Mesendoderm (in vitro differentiated cells): ENCODE results near the gene PKP2.

Experiments
- DNase-seq: peaks from one replicate; pipeline ENCODE4 v3.0.0; 2013
- H2AK5ac ChIP-seq: 2 replicates; pipeline ENCODE4 v1.6.1; 2013; ENCODE audit warnings: low read length, inconsistent platforms
- H2BK120ac ChIP-seq: 2 replicates; pipeline ENCODE4 v1.6.1; 2013; ENCODE audit warnings: low read depth, mild to moderate bottlenecking, low read length, moderate library complexity, mixed read lengths
- H2BK15ac ChIP-seq: replicated peaks from 2 replicates; pipeline ENCODE4 v1.6.1; 2013; ENCODE audit warnings: low read depth, mild to moderate bottlenecking, moderate library complexity
- H2BK5ac ChIP-seq: 2 replicates; pipeline ENCODE4 v1.6.1; 2013; ENCODE audit warnings: low read length, inconsistent platforms
- H3K18ac ChIP-seq: 2 replicates; pipeline ENCODE4 v1.6.1; 2013; ENCODE audit warnings: mild to moderate bottlenecking, low read length, mixed read lengths
- H3K23ac ChIP-seq: one replicate; pipeline ENCODE4 v1.6.1; 2013; ENCODE audit warnings: low read length
- H3K27ac ChIP-seq: 2 replicates; pipeline ENCODE4 v1.5.1; 2013; ENCODE audit warnings: low read depth, mild to moderate bottlenecking, inconsistent platforms, low read length, moderate library complexity
- H3K27me3 ChIP-seq: 2 replicates; pipeline ENCODE4 v1.6.1; 2013; ENCODE audit warnings: low read length, control low read depth, mild to moderate bottlenecking, inconsistent platforms; ENCODE audit not compliant: insufficient read depth, poor library complexity
- H3K36me3 ChIP-seq: 2 replicates; pipeline ENCODE4 v1.6.1; 2013; ENCODE audit warnings: low read length, inconsistent platforms; ENCODE audit not compliant: control insufficient read depth, insufficient read depth
- H3K4ac ChIP-seq: one replicate; pipeline ENCODE4 v1.6.1; 2013; ENCODE audit warnings: low read depth, mild to moderate bottlenecking, low read length, moderate library complexity
- H3K4me1 ChIP-seq: 2 replicates; pipeline ENCODE4 v1.6.1; 2013; ENCODE audit warnings: low read depth, low read length, inconsistent platforms; ENCODE audit not compliant: control insufficient read depth
- H3K4me2 ChIP-seq: 2 replicates; pipeline ENCODE4 v1.6.1; 2013; ENCODE audit warnings: low read length
- H3K4me3 ChIP-seq: 2 replicates; pipeline ENCODE4 v1.5.1; 2013; ENCODE audit warnings: mild to moderate bottlenecking, low read length
- H3K56ac ChIP-seq: one replicate; pipeline ENCODE4 v1.6.1; 2013; ENCODE audit warnings: low read length
- H3K79me1 ChIP-seq: 2 replicates; pipeline ENCODE4 v1.6.1; 2013; ENCODE audit warnings: low read length, inconsistent platforms
- H3K79me2 ChIP-seq: 2 replicates; pipeline ENCODE4 v1.6.1; 2013; ENCODE audit warnings: mild to moderate bottlenecking, low read length; ENCODE audit not compliant: control insufficient read depth, insufficient read depth
- H3K9ac ChIP-seq: 2 replicates; pipeline ENCODE4 v1.6.1; 2013; ENCODE audit warnings: low read length, inconsistent platforms
- H4K5ac ChIP-seq: one replicate; pipeline ENCODE4 v1.6.1; 2013; ENCODE audit warnings: low read length
- H4K8ac ChIP-seq: one replicate; pipeline ENCODE4 v1.6.1; 2013; ENCODE audit warnings: low read depth, mild to moderate bottlenecking, control low read depth, low read length, moderate library complexity
- WGBS: extraction: QIAGEN DNeasy Blood & Tissue Kit; methylation state at CpG from one replicate; pipeline ENCODE4 v1.1.7; 2013; ENCODE audit warnings: low lambda C conversion rate, missing lambda C conversion rate; ENCODE audit not compliant: insufficient coverage; ENCODE audit errors: extremely low coverage; 5-methylcytosine and 5-hydroxymethylcytosine counted together

Gene PKP2

GRCh38 chr12:32902287-32902997, 5.9 kb upstream of the PKP2 start:
- Histone ChIP-seq H3K4me3 (no peak overlapping the region), H3K79me2 (no peaks in the 10 kb centered on the region), H3K27ac (no peak overlapping the region), H3K4ac (no peak overlapping the region), H2BK5ac (no peak overlapping the region), H3K36me3 (no peaks in the 10 kb centered on the region), H3K4me2 (no peak overlapping the region), H3K79me1 (no peaks in the 10 kb centered on the region), H3K18ac (no peak overlapping the region), H4K5ac (no peak overlapping the region), H3K27me3 (no peaks in the 10 kb centered on the region), H3K23ac (no peak overlapping the region), H3K4me1 (peaks cover 2% of the 10 kb centered on the region), H3K9ac (no peak overlapping the region), H3K56ac (no peak overlapping the region), H2BK15ac (no peak overlapping the region), H2AK5ac (no peak overlapping the region), H2BK120ac (no peak overlapping the region), H4K8ac (no peak overlapping the region)
- no peak for DNase-seq
- WGBS, result no CpG with 5 or more reads among the region's 4 CpGs

GRCh38 chr12:32901553-32901952, 5.0 kb upstream of the PKP2 start:
- H3K79me2 ChIP-seq, result no peaks in the 10 kb centered on the region
- peaks cover 2% of the 10 kb centered on the region for H3K4me1 ChIP-seq
- WGBS, result no CpG with 5 or more reads among the region's 4 CpGs
- no peak overlapping the region for H3K4me2 ChIP-seq
- H4K5ac ChIP-seq, result no peak overlapping the region
- H3K27ac ChIP-seq, result peak overlapping the region; percentile 27
- H3K36me3 ChIP-seq, result no peaks in the 10 kb centered on the region
- H3K56ac ChIP-seq, result peak overlapping the region; percentile 30
- H3K4ac ChIP-seq, result no peak overlapping the region
- H3K9ac ChIP-seq, result no peak overlapping the region
- no peak overlapping the region for H2BK120ac ChIP-seq
- H3K27me3 ChIP-seq, result no peaks in the 10 kb centered on the region
- H3K23ac ChIP-seq, result no peak overlapping the region
- no peak overlapping the region for H4K8ac ChIP-seq
- H2BK5ac ChIP-seq, result no peak overlapping the region
- H2BK15ac ChIP-seq, result no peak overlapping the region
- H3K4me3 ChIP-seq, result no peak overlapping the region
- H2AK5ac ChIP-seq, result no peak overlapping the region
- H3K18ac ChIP-seq, result no peak overlapping the region
- peak; percentile 56 for DNase-seq
- H3K79me1 ChIP-seq, result no peaks in the 10 kb centered on the region

- Histone ChIP-seq H3K27me3 (no peaks in the 10 kb centered on the region), H3K4me1 (peaks cover 8% of the 10 kb centered on the region), H3K79me1 (no peaks in the 10 kb centered on the region), H3K4me3 (no peak overlapping the region), H2BK15ac (no peak overlapping the region), H3K18ac (no peak overlapping the region), H3K79me2 (peaks cover 6% of the 10 kb centered on the region), H3K9ac (peak overlapping the region; percentile 21), H3K36me3 (no peaks in the 10 kb centered on the region), H2BK5ac (no peak overlapping the region), H4K8ac (no peak overlapping the region), H4K5ac (no peak overlapping the region), H3K4ac (no peak overlapping the region), H2AK5ac (peak overlapping the region; percentile 61), H3K23ac (no peak overlapping the region), H3K27ac (no peak overlapping the region), H3K56ac (peak overlapping the region; percentile 93), H3K4me2 (no peak overlapping the region), H2BK120ac (no peak overlapping the region)
- no CpG with 5 or more reads among the region's 10 CpGs for WGBS
- no peak for DNase-seq
Observed at GRCh38 chr12:32897687-32898573, 1.4 kb upstream of the PKP2 start.

- H3K4me2 ChIP-seq, result peak overlapping the region; percentile 95
- no peak overlapping the region for H2BK15ac ChIP-seq
- H4K5ac ChIP-seq, result peak overlapping the region; percentile 85
- peaks cover 6% of the 10 kb centered on the region for H3K79me2 ChIP-seq
- H4K8ac ChIP-seq, result no peak overlapping the region
- H3K56ac ChIP-seq, result peak overlapping the region; percentile 93
- H3K18ac ChIP-seq, result no peak overlapping the region
- no peak overlapping the region for H3K23ac ChIP-seq
- peak overlapping the region; percentile 12 for H3K27ac ChIP-seq
- H2BK120ac ChIP-seq, result no peak overlapping the region
- no peaks in the 10 kb centered on the region for H3K36me3 ChIP-seq
- H3K27me3 ChIP-seq, result no peaks in the 10 kb centered on the region
- peaks cover 8% of the 10 kb centered on the region for H3K4me1 ChIP-seq
- peak overlapping the region; percentile 63 for H3K4me3 ChIP-seq
- peak overlapping the region; percentile 81 for H3K9ac ChIP-seq
- H3K4ac ChIP-seq, result no peak overlapping the region
- WGBS, result no CpG with 5 or more reads among the region's 6 CpGs
- no peak for DNase-seq
- H2BK5ac ChIP-seq, result peak overlapping the region; percentile 59
- H2AK5ac ChIP-seq, result peak overlapping the region; percentile 45
- H3K79me1 ChIP-seq, result no peaks in the 10 kb centered on the region
Observed at GRCh38 chr12:32897281-32897610, 669 bp upstream of the PKP2 start.

- Histone ChIP-seq H3K18ac (peak overlapping the region; percentile 72), H3K79me2 (peaks cover 6% of the 10 kb centered on the region), H3K27ac (peak overlapping the region; percentile 11), H3K4ac (no peak overlapping the region), H3K27me3 (no peaks in the 10 kb centered on the region), H2BK120ac (no peak overlapping the region), H4K8ac (no peak overlapping the region), H3K4me3 (peak overlapping the region; percentile 60), H2BK5ac (no peak overlapping the region), H3K4me1 (peaks cover 8% of the 10 kb centered on the region), H3K4me2 (peak overlapping the region; percentile 70), H3K36me3 (no peaks in the 10 kb centered on the region), H3K9ac (peak overlapping the region; percentile 68), H2AK5ac (no peak overlapping the region), H3K79me1 (no peaks in the 10 kb centered on the region), H4K5ac (no peak overlapping the region), H2BK15ac (no peak overlapping the region), H3K23ac (no peak overlapping the region), H3K56ac (peak overlapping the region; percentile 87)
- DNase-seq, result no peak
- no CpG with 5 or more reads among the region's 28 CpGs for WGBS
Observed at GRCh38 chr12:32895688-32896431, 717 bp downstream of the PKP2 start.
